NB4 (cell line): ENCODE data around the gene MGA.

Source experiments
- CTCF ChIP-seq: IDR thresholded peaks from one replicate; pipeline ENCODE4 v1.5.1; 2012; ENCODE audit warnings: low read depth, low read length
- MAX ChIP-seq: IDR thresholded peaks from 2 replicates; pipeline ENCODE4 v1.6.1; 2011; ENCODE audit warnings: low read depth, low read length
- POLR2A ChIP-seq: IDR thresholded peaks from 2 replicates; pipeline ENCODE4 v1.6.1; 2011; ENCODE audit warnings: mild to moderate bottlenecking; ENCODE audit not compliant: insufficient read length; ENCODE audit errors: extremely low read depth

- TF ChIP-seq MAX (no peak), CTCF (no peak), POLR2A (no peak)
Measured at GRCh38 chr15:41659190-41659589, 1.0 kb upstream of the MGA start.
